Lung (tissue), 12 donors: ENCODE measurements around the gene CDKN2B-AS1. TPM values are rescaled to one million over a fixed set of nuclear protein-coding genes. Genes with fewer than 3 reads are reported as not detected.

Experiments used
- ATAC-seq: fragments of 200-7000 bp; cut with Tn5 transposase; one replicate; pipeline ENCODE4 v1.9.1; 2020; ENCODE audit warnings: moderate number of reproducible peaks; ENCODE audit not compliant: insufficient read depth, low FRiP score
- DNase-seq, 3 donors: peaks; one replicate each; pipeline ENCODE4 v3.0.0-alpha.2; 2013 to 2017
- H3K27ac ChIP-seq, 2 donors: one replicate each; pipeline ENCODE4 v1.5.1; 2013; ENCODE audit warnings: mild to moderate bottlenecking in 2 of 2, moderate library complexity in 2 of 2, control low read depth in 1 of 2, inconsistent platforms in 1 of 2, low read depth in 1 of 2, low read length in 1 of 2
- H3K27me3 ChIP-seq, 3 donors: one replicate each; pipeline ENCODE4 v1.5.1; 2013; ENCODE audit warnings: low read length in 2 of 3; ENCODE audit not compliant: control insufficient read depth in 3 of 3, insufficient read depth in 3 of 3
- H3K36me3 ChIP-seq, 4 donors: one replicate each; pipeline ENCODE4 v1.5.1; 2013; ENCODE audit warnings: low read length in 4 of 4, mild to moderate bottlenecking in 1 of 4, moderate library complexity in 1 of 4; ENCODE audit not compliant: control insufficient read depth in 4 of 4, insufficient read depth in 4 of 4
- H3K4me1 ChIP-seq, 5 donors: one replicate each; pipeline ENCODE4 v1.5.1; 2013; ENCODE audit warnings: low read length in 5 of 5, mild to moderate bottlenecking in 2 of 5, moderate library complexity in 1 of 5; ENCODE audit not compliant: control insufficient read depth in 5 of 5, insufficient read depth in 5 of 5
- H3K4me3 ChIP-seq: one replicate; pipeline ENCODE4 v1.5.1; 2013; ENCODE audit warnings: mild to moderate bottlenecking, control low read depth, moderate library complexity
- H3K9ac ChIP-seq, 2 donors: one replicate each; pipeline ENCODE4 v1.5.1; 2013; ENCODE audit warnings: low read length in 2 of 2, control low read depth in 1 of 2; ENCODE audit not compliant: insufficient read depth in 1 of 2
- H3K9me3 ChIP-seq, 4 donors: one replicate each; pipeline ENCODE4 v1.5.1; 2013; ENCODE audit warnings: low read length in 3 of 4, mild to moderate bottlenecking in 1 of 4, moderate library complexity in 1 of 4; ENCODE audit not compliant: control insufficient read depth in 4 of 4, insufficient read depth in 3 of 4
- WGBS, 2 donors: extraction: QIAGEN DNeasy Blood & Tissue Kit; methylation state at CpG; one replicate each; pipeline ENCODE4 v1.1.7; 2013; 5-methylcytosine and 5-hydroxymethylcytosine counted together
- polyA plus RNA-seq, 2 donors: library from polyadenylated mRNA; stranded (reverse); fragments of 200-250 nt; gene quantifications; one replicate each; pipeline ENCODE4 v1.2.1, GENCODE V29; 2013
- total RNA-seq, 2 donors: library from RNA; depleted of rRNA in 1 of 2; stranded (reverse); fragments of >200 nt in 1 of 2; gene quantifications; one replicate each; pipeline ENCODE4 v1.2.1, GENCODE V29; 2014 to 2021
- TF ChIP-seq, protein P1 (sequence below): IDR thresholded peaks from 2 replicates; pipeline ENCODE4 v1.5.1; 2012; ENCODE audit warnings: mild to moderate bottlenecking; ENCODE audit errors: control extremely low read depth, extremely low read depth
- donor health status: control.
- donor health status: control.
- donor health status: Bipolar disorder and iron deficiency.
- donor health status: healthy.
- donor health status: DM: yes; HTN: yes; CAD: no.

Gene CDKN2B-AS1
- total and polyA plus RNA-seq, 4 donors: 0.32 to 1.2 (median 0.59) TPM

DNA sequence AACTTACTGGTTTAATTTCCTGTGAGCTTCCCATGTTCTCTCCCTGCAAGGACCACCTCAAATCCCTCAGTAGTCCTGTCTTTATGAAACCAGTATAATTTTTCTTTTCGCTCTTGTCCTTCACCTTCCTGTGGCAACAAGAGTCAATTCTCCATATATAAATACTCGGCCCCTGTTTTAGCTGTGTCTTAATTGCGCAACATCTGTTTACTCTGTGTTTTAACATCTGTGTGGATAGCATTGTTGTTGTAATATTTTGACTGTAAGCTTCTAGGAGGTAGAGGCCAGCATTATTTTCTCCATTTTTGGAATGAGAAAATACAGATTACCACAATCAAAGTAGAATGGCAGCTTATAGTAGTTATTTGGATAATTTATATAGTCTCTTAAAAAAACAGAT lies 44.7 kb downstream of the CDKN2B-AS1 start:
- Histone ChIP-seq H3K9me3 (no peaks in the 10 kb centered on the region), H3K27ac (no peak overlapping the region), H3K36me3 (no peaks in the 10 kb centered on the region), H3K27me3 (no peaks in the 10 kb centered on the region), H3K4me3 (no peak overlapping the region), H3K9ac (no peak overlapping the region), H3K4me1 (peaks cover 0 to 6% (median 0%) of the 10 kb centered on the region in 5 donors)
- TF ChIP-seq, protein P1, sequence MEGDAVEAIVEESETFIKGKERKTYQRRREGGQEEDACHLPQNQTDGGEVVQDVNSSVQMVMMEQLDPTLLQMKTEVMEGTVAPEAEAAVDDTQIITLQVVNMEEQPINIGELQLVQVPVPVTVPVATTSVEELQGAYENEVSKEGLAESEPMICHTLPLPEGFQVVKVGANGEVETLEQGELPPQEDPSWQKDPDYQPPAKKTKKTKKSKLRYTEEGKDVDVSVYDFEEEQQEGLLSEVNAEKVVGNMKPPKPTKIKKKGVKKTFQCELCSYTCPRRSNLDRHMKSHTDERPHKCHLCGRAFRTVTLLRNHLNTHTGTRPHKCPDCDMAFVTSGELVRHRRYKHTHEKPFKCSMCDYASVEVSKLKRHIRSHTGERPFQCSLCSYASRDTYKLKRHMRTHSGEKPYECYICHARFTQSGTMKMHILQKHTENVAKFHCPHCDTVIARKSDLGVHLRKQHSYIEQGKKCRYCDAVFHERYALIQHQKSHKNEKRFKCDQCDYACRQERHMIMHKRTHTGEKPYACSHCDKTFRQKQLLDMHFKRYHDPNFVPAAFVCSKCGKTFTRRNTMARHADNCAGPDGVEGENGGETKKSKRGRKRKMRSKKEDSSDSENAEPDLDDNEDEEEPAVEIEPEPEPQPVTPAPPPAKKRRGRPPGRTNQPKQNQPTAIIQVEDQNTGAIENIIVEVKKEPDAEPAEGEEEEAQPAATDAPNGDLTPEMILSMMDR: no peak
- DNase-seq (peak in 2 of 3 donors; percentile 7 to 39), ATAC-seq (no peak)
- 57 to 60% methylated on average over 3 of the region's 3 CpGs for WGBS, 2 donors

DNA sequence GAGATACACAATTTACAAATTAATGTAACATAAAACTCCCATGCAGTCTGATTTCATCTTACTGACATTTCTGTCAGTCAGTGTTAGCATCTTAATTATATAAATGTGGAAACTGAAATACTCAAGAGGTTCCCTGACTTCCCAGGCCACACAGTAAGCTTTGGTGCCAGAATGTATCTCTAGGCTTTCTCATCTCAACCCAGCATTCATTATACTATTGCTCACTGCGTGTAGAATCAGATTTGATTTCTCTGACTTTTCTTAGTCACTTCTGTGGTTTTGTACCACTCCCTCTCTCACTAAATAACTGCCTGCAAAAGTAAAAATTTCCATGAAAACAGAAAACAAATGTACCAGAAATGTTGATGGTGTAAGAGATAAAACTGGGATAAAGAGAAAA lies 46.2 kb downstream of the CDKN2B-AS1 start:
- Histone ChIP-seq H3K4me1 (peaks cover 0 to 6% (median 0%) of the 10 kb centered on the region in 5 donors), H3K9ac (no peak overlapping the region), H3K36me3 (no peaks in the 10 kb centered on the region), H3K27me3 (no peaks in the 10 kb centered on the region), H3K27ac (no peak overlapping the region), H3K9me3 (no peaks in the 10 kb centered on the region), H3K4me3 (no peak overlapping the region)
- TF ChIP-seq, protein P1: no peak
- 67 to 68% methylated on average over 1 of the region's 1 CpG for WGBS, 2 donors
- DNase-seq (no peak), ATAC-seq (no peak)

DNA sequence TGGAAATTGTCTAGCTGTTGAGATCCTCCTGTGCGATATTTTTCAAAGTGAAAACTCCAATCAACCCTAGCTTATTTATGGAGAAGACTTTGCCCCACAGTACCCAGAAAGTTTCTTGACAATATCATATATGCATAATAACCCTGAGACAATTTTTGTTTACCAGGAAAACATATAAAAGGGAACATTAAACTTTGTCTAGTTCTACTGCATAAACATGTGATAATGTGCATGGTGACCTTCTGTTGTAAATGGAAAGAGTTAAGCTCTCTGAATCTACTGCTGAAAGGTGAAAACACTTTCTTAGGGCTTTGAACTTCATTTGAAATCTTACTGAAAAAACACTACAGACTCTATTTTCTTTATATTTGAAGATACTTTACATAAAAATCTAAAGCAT lies 46.8 kb downstream of the CDKN2B-AS1 start:
- Histone ChIP-seq H3K4me1 (peaks cover 0 to 6% (median 0%) of the 10 kb centered on the region in 5 donors), H3K9ac (no peak overlapping the region), H3K27ac (no peak overlapping the region), H3K36me3 (no peaks in the 10 kb centered on the region), H3K9me3 (no peaks in the 10 kb centered on the region), H3K27me3 (no peaks in the 10 kb centered on the region), H3K4me3 (no peak overlapping the region)
- ATAC-seq: no peak
- TF ChIP-seq, protein P1: no peak
- DNase-seq: no peak
- 97 to 98% methylated on average over 1 of the region's 1 CpG for WGBS, 2 donors

DNA sequence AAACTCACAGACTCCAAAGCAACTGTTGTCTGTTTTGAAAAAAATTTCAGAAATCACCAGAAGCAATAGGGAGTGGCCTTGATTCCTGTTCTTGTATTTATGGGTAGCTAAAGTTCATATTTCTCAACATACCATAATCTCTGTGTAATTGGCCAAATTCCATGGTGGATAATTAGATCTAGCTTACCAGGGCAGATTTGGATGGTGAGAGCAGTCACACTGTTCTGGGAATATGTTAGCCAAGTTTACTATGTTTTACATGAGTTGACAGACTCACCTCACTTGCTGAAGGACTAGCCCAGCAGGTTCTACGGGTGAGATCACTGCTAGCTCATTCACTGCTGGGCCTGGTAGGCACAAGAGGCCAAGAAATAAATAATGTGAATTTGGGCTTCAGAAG lies 47.2 kb downstream of the CDKN2B-AS1 start:
- Histone ChIP-seq H3K4me3 (no peak overlapping the region), H3K9ac (no peak overlapping the region), H3K36me3 (no peaks in the 10 kb centered on the region), H3K4me1 (peaks cover 0 to 6% (median 0%) of the 10 kb centered on the region in 5 donors), H3K9me3 (no peaks in the 10 kb centered on the region), H3K27me3 (no peaks in the 10 kb centered on the region), H3K27ac (no peak overlapping the region)
- ATAC-seq: no peak
- TF ChIP-seq, protein P1: no peak
- DNase-seq: peak; percentile 44 to 71 (median 58)
- WGBS, 2 donors: 47 to 65% methylated on average over 1 of the region's 1 CpG
